ENCODE results near the gene PRDX6.
A peak's percentile ranks its signal among the peaks of the same experiment; 100 is the strongest.
"Not testable (repeated sequence)": the region's sequence is repeated elsewhere in the genome, so short reads cannot be mapped to it uniquely, and the experiment has no call there.

The PRDX6 gene

GRCh38 chr1:173469656-173470055 lies 7.5 kb upstream of the PRDX6 start:
- DNase-seq: no peak

DNA sequence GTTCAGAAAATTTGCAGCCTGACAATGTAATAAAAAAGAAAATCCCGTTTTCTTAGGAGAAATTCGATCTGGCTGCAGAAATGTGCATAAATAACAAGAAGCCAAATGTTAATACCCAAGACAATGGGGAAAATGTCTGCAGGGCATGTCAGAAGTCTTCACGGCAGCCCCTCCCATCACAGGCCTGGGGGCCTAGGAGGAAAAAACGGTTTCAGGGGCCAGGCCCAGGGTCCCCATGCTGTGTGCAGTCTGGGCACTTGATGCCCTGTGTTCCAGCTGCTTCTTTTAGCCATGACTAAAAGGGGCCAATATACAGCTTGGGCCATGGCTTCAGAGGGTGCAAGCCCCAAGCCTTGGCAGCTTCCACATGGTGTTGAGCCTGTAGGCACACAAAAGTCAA lies 6.5 kb upstream of the PRDX6 start:
- DNase-seq: no peak

GRCh38 chr1:173473599-173474011 lies 3.5 kb upstream of the PRDX6 start:
- no peak for DNase-seq

DNA sequence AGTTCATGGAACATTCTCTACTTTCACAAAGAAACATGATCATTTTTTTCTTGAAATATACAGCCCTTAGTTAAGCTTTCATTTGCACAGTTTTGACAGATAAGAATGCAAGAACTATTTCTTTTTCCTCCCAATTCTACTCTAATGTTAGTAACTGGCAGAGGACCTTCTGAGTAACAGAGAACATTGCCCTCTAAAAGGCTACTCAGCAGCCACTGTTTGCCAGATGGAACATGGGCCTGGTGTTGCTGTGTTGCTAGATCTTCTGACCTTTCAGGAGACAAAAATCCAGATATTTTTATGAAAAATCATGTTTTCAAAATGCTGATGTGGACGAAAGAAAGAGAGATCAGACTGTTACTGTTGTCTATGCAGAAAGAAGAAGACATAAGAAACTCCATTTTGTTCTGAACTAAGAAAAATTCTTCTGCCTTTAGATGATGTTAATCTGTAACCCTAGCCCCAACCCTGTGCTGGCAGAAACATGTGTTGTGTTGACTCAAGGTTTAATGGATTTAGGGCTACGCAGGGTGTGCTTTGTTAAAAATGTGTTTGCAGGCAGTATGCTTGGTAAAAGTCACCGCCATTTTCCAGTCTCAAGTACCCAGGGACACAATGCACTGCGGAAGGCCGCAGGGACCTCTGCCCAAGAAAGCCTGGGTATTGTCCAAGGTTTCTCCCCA lies 2.9 kb upstream of the PRDX6 start:
- no peak for DNase-seq

DNA sequence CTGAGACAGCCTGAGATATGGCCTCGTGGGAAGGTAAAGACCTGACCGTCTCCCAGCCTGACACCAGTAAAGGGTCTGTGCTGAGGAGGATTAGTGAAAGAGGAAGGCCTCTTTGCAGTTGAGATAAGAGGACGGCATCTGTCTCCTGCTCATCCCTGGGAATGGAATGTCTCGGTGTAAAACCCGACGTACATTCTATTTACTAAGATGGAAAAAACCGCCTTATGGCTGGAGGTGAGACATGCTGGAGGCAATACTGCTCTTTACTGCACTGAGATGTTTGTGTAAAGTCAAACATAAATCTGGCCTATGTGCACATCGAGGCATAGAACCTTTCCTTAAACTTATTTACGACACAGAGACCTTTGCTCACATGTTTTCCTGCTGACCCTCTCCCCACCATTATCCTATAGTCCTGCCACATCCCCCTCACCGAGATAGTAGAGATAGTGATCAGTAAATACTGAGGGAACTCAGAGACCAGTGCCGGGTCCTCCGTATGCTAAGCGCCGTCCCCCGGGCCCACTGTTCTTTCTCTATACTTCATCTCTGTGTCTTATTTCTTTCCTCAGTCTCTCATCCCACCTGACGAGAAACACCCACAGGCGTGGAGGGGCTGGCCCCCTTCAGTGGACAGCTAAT lies 2.2 kb upstream of the PRDX6 start:
- DNase-seq: peak; percentile 95

GRCh38 chr1:173475564-173476196 lies 1.5 kb upstream of the PRDX6 start:
- peak; percentile 91 for DNase-seq

DNA sequence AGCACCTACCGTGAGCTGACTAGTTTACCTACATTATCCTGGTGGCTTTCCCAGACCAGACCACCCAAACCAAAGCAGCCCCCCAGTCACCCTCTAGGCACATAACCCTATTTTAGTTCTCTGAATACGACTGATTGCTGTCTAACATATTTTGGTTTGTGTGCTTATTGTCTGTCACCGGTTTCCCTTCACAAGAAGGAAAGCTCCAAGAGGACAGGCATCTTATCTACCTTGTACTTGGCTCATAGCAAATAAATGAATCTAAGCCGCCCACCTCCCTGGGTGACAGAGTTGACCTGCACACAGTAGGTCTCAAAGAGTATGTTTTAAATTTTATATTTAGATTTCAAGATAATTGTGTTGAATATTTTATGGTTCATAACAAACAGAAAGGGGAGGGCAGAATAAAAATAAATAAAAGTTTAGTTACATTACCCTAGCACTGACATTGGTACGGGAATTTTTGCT lies 904 bp upstream of the PRDX6 start:
- no peak for DNase-seq

DNA sequence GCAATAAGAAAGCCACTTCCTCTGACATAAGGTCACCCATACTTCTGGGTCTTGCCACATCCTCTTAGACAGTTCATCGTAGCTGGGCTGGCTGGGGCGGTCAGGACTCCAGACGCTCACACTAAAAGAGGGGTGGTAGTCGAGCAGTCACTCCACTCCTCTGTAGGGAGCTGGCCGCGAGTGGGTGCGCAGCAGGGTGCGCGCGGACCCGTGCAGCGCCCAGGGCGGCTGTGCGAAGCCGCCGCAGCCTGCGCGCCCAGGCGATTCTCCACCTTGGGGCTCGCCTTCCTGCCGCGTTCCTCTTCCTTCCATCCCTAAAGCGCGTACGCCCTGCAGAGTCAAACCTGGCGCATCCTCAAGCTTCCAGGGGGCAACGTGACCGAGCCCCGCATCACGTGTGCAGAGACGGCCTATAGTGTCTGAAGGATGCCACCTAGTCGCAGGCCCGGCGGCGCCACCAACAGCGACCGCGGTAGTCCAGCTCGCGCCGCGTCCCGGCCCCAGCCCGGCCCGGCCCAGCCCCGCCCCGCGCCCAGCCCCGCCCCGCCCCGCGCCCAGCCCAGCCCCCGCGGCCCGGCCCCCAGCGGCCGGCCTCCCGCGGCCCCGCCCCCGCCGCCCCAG lies 360 bp upstream of the PRDX6 start:
- peak; percentile 98 for DNase-seq

- DNase-seq: peak; percentile 71
Observed at GRCh38 chr1:173478094-173478674, 1.0 kb downstream of the PRDX6 start.

DNA sequence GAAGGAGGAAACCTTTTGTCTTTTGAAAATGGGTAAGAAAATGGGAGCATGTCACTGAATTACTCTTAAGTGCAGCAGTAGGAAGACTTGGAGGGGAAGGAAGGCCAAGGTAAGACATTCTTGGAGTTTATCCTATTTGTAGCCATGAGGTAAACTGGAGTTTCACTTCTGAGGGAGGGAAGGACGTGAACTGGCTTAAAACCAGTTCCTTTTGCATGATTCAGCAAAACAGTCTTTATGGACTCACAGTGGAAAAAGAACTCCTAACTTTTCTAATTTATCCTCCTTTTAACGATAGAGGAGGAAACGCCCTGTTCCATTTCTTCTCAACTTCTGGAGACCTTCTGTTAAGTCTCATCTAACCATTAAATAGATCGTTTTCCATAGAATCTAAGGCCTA lies 2.5 kb downstream of the PRDX6 start:
- DNase-seq: no peak

GRCh38 chr1:173481195-173481772 lies 4.1 kb downstream of the PRDX6 start:
- no peak for DNase-seq

- no peak for DNase-seq
Observed at GRCh38 chr1:173482683-173483082, 5.5 kb downstream of the PRDX6 start.

DNA sequence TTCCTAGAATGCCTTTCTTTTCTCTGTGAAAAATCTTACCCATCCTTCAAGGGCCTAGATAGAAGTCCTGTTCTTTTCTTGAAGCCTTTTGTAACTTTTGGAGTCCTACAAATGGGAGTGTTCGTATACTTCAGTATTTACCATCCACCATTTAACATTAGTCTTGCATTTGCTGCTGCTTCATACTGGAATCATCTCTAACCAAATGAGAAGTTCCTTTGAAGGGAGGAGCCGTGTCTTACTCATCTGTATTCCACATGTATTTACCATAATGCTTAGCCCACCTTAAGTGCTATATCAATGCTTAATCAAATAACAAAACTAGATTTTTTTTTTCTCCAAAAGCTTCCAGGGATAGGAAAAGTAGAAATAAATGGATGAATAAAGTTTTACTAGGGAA lies 7.1 kb downstream of the PRDX6 start:
- DNase-seq: no peak

DNA sequence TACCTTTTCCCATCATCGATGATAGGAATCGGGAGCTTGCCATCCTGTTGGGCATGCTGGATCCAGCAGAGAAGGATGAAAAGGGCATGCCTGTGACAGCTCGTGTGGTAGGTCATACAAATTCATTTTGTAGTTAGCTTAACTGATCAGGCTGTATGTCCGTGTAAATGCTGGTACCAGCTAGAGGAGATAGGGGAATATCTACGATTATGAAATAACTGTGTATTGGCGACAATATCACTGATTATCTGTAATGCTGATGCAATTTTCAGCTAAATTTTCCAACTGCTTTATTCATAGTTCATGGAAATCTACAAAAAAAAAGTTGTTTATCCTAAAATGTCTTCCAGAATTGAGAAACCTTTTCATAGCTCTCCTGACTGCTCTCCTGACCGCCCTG lies 8.3 kb downstream of the PRDX6 start:
- DNase-seq: no peak

DNA sequence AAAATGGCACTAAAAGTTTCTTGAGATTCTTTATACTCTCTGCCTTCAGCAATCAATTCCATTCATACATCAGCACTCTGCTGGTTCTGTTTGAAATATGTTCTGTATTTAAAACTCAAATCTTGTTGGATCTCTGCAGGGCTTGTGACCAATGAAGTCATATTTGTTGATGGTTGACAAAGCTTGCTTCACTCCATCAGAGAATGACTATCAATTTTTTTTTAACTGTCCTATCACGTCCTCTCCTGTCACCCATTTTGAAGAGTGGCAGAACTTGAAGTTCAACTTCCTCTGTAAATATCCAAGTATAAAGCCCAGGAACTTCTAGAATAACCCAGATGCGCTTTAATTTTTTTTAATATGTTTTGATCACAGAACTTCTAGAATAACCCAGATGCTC lies 10.9 kb downstream of the PRDX6 start:
- no peak for DNase-seq

DNA sequence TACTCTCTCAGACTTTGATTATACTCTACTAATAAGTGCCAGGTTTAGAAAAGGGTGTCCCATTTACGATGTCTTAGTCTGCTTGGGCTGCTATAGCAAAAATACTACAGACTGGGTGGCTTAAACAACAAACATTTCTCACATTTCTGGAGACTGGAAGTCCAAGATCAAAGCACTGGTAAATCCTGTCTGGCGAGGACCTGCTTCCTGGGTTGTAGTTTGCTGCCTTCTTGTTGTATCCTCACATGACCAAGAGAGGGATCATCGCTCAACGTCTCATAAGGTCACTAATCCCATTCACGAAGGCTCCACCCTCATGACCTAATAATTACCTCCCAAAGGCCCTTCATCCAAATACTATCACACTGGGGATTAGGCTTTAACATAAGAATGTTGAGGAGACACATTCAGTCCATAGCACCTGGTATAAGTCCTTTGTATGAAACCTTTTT lies 12.0 kb downstream of the PRDX6 start:
- no peak for DNase-seq

DNA sequence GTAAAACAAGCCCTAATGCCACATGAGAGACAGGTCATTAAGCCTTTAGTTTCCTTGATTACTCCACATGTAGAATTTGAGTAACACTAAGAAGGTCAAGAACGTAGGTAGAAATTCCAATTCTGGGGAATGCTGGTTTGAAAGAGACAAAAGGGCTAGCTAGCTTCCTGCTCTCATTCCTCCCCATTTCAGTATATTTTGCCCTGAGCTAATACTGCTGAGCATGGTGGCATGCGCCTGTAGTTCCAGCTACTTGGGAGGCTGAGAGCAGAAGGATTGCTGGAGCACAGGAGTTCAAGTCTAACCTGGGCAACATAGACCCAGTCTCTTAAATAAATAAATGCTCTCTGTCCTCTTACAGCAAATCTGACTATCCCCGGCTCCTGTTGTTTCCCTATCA lies 12.8 kb downstream of the PRDX6 start:
- DNase-seq: no peak

- DNase-seq: no peak
Observed at GRCh38 chr1:173491508-173491907, 14.4 kb downstream of the PRDX6 start.

DNA sequence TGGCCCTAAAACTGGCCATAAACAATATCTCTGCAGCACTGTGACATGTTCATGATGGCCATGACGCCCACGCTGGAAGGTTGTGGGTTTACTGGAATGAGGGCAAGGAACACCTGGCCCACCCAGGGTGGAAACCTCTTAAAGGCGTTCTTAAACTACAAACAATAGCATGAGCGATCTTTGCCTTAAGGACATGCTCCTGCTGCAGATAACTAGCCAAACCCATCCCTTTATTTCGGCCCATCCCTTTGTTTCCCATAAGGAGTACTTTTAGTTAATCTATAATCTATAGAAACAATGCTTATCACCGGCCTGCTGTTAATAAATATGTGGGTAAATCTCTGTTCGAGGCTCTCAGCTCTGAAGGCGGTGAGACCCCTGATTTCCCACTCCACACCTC lies 16.0 kb downstream of the PRDX6 start:
- not testable (repeated sequence) for DNase-seq

DNA sequence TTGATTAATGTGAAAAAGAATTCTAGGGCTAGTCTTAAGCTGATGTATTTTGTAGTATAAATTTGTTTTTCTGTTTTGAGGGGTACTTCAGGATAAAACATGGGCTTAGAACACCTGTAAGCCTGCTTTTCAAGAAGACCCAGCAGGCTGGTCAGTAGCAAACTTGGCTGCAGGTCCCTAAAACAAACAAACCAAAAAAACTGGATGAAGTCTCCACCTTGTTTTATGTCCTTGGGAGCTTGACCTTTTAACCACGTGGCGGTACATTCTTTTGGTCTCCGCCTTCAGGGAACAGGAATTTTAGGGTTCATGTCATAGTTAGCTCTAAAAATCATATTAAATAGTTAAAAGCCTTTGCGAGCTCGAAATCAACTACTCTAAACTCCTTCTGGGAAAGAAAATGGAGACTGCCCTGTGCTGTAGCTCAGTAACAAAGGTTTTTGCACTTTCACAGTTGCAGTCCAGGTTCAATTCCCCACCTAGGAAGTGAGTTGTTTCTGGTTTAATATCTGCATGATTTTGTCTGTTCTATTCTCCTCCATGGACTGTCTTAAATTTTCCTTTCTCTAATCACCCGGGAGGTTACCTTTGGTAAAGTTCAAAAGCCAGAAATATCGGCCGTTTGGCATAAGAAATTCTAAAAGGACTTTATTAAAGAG lies 18.6 kb downstream of the PRDX6 start:
- DNase-seq: no peak

DNA sequence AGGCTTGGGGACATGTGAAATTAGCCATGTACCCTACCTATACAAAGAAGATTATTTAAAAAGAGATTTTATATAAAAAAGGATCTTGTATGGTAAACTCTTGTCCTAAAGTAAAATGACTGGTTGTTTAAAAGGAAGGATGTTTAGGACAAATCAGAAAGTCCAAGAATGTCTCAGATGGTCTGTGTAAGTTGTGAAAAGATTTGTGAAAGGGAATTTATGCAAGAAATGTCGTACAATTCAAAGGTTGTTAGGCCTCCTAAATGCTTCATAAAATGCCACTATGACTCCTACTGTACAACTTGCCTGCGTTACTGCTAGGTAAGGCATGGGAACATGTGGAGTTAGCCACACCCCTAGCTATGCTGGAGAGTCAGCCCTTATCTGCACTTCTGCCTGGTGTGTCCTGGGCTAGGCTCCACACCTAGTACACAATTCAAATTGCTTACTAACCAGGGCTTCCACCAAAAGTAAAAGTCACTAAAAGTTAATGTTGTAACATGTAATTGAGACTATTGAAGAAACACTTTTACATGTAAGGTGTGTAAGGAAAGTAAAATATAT lies 19.7 kb downstream of the PRDX6 start:
- no peak for DNase-seq

GRCh38 chr1:173499729-173500128 lies 22.6 kb downstream of the PRDX6 start:
- DNase-seq: no peak
